Pancreas (tissue), 10 donors: ENCODE results near the gene PCTP. TPM values are rescaled to one million over a fixed set of nuclear protein-coding genes. Genes with fewer than 3 reads are reported as not detected.

ENCODE experiments used
- ATAC-seq, 4 donors: fragments of 200-7000 bp; cut with Tn5 transposase; one replicate each; pipeline versions ENCODE4 v1.8.0 to v1.9.1; 2020; ENCODE audit warnings: mild to moderate bottlenecking in 4 of 4, moderate library complexity in 4 of 4
- DNase-seq, 6 donors: peaks; one replicate each; pipeline ENCODE4 v3.0.0-alpha.2; 2020
- FAIRE-seq: peaks from 2 replicates; lab custom pipeline; 2012; peaks lifted over from hg19 to GRCh38; lab: Jason Lieb, UNC
- H3K27ac ChIP-seq, 4 donors: fragments of 200-600 bp; sonication (generic); 1 replicate in 3 of 4; 2 replicates in 1 of 4; pipeline versions ENCODE4 v1.5.0 to v1.8.0; 2020
- H3K27me3 ChIP-seq, 4 donors: fragments of 200-600 bp; one replicate each; pipeline ENCODE4 v1.8.0; 2021
- H3K36me3 ChIP-seq, 3 donors: fragments of 200-600 bp; sonication (generic) in 1 of 3; one replicate each; pipeline versions ENCODE4 v1.5.0 to v1.8.0; 2020 to 2021
- H3K4me1 ChIP-seq, 3 donors: fragments of 200-600 bp; one replicate each; pipeline ENCODE4 v1.8.0; 2021
- H3K4me3 ChIP-seq, 4 donors: fragments of 200-600 bp; sonication (generic) in 2 of 4; one replicate each; pipeline versions ENCODE4 v1.5.0 to v1.8.0; 2020 to 2021
- H3K9me3 ChIP-seq, 4 donors: fragments of 200-600 bp; one replicate each; pipeline ENCODE4 v1.8.0; 2021
- WGBS, 2 donors: extraction: QIAGEN DNeasy Blood & Tissue Kit; methylation state at CpG; one replicate each; pipeline ENCODE4 v1.1.7; 2013; 5-methylcytosine and 5-hydroxymethylcytosine counted together
- intact Hi-C, 3 donors: fragments of 100-400 bp; cut with DNase I; formaldehyde crosslinking; loops; one replicate each; pipeline versions ENCODE4 v1.11.1 to v1.14.2; 2022
- polyA plus RNA-seq, 2 donors: library from polyadenylated mRNA; stranded (reverse); fragments of 200-250 nt; gene quantifications; one replicate each; pipeline ENCODE4 v1.2.3, GENCODE V29; 2013
- total RNA-seq, 6 donors: library from RNA; stranded (reverse); fragmentation: NEBNext Ultra II Directional in 4 of 6; extraction: Animal tissue kit (Norgen Biotek cat#: 25700) in 4 of 6; gene quantifications; one replicate each; pipeline versions ENCODE4 v1.2.1 to v1.2.4, GENCODE V29; 2021 to 2023
- TF ChIP-seq, protein P1 (sequence below), 4 donors: fragments of 200-600 bp; sonication (generic) in 3 of 4; IDR thresholded peaks; one replicate each; pipeline versions ENCODE4 v1.5.0 to v1.8.0; 2021; ENCODE audit warnings: antibody characterized with exemption in 4 of 4
- donor health status: healthy with polysubstance abuse.
- donor health status: DM: no; HTN: no; CAD: no; lungs with moderate emphysema.
- donor health status: DM: no; HTN: no; CAD: no.
- donor health status: control.
- donor health status: control.
- donor health status: Bipolar disorder and iron deficiency.
- donor health status: DM: yes; HTN: yes; CAD: no.
- donor health status: DM: no; HTN: no; CAD: no.
- donor health status: DM: no; HTN: no; CAD: no.
- donor health status: DM: yes; HTN: yes; CAD: no.

The PCTP gene
- total and polyA plus RNA-seq, 8 donors = 3.9 to 9.3 (median 6.5) TPM

DNA sequence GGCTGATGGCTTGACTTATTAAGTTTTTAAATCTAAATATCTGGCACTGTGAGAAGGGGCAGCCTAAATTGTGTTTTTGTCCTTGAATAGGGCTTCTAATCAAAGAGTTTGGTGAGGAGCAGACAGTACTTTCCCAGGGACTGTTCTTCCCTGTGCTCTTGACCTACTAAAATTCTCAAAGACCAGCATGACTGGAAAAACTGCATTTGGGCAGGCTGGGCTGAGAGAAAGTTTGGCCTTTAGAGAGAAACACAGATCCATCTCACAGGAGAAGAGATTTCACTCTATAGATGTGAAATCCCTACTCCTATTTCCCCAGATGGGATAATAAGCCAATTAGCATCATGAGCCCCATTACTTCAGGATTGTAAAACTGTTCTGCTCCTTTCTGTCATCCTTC, 7.3 kb downstream of the PCTP start:
- TF ChIP-seq, protein P1, sequence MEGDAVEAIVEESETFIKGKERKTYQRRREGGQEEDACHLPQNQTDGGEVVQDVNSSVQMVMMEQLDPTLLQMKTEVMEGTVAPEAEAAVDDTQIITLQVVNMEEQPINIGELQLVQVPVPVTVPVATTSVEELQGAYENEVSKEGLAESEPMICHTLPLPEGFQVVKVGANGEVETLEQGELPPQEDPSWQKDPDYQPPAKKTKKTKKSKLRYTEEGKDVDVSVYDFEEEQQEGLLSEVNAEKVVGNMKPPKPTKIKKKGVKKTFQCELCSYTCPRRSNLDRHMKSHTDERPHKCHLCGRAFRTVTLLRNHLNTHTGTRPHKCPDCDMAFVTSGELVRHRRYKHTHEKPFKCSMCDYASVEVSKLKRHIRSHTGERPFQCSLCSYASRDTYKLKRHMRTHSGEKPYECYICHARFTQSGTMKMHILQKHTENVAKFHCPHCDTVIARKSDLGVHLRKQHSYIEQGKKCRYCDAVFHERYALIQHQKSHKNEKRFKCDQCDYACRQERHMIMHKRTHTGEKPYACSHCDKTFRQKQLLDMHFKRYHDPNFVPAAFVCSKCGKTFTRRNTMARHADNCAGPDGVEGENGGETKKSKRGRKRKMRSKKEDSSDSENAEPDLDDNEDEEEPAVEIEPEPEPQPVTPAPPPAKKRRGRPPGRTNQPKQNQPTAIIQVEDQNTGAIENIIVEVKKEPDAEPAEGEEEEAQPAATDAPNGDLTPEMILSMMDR (IDR thresholded peaks at IDR 0.05) = no peak
- Histone ChIP-seq H3K27ac (no peak overlapping the region), H3K36me3 (no peaks in the 10 kb centered on the region), H3K4me3 (no peak overlapping the region), H3K9me3 (no peaks in the 10 kb centered on the region), H3K27me3 (no peaks in the 10 kb centered on the region), H3K4me1 (no peaks in the 10 kb centered on the region)
- DNase-seq (no peak), FAIRE-seq (no peak), ATAC-seq (no peak)
- intact Hi-C loops = no loop called here

DNA sequence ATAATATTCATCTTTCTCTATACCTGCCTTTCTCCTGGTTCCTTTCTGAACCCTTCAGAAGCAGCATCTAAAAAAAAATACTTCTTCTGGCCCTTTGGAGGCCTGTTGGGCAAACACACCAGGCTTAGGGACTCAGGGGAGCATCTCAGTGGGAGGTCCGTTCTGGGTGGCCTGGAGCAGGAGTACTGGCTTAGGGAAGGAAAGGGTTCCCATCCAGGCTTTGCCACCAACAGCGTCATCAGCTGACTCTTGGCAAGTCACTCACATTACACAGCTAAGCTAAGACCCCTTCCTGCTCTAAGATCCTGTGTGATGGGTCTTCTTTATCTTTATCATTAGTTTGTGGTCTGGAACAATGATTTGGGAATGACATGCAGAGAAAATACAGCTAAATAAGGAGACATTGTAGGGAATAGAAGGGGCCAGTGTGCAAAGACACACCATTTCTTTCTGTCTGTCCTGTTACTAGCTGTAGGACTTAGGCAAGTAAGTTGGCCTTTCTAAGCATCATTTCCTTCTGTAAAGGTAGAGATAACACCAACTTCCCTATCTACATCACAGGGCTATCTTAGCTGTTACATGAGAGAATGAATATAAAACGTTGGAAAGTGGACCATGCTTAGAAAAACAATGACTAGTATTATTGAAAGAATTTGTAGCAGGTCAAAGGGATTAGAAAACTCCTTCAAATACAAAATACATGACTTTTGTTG, 9.9 kb downstream of the PCTP start:
- H3K4me1 ChIP-seq = no peaks in the 10 kb centered on the region
- no peak for DNase-seq
- no peaks in the 10 kb centered on the region for H3K9me3 ChIP-seq
- intact Hi-C loops = no loop called here
- TF ChIP-seq, protein P1 (IDR thresholded peaks at IDR 0.05) = no peak
- H3K27ac ChIP-seq = no peak overlapping the region
- FAIRE-seq = no peak
- no peaks in the 10 kb centered on the region for H3K36me3 ChIP-seq
- H3K4me3 ChIP-seq = no peak overlapping the region
- ATAC-seq = no peak
- no peaks in the 10 kb centered on the region for H3K27me3 ChIP-seq
- WGBS, 2 donors = 64 to 76% methylated on average over 3 of the region's 3 CpGs

DNA sequence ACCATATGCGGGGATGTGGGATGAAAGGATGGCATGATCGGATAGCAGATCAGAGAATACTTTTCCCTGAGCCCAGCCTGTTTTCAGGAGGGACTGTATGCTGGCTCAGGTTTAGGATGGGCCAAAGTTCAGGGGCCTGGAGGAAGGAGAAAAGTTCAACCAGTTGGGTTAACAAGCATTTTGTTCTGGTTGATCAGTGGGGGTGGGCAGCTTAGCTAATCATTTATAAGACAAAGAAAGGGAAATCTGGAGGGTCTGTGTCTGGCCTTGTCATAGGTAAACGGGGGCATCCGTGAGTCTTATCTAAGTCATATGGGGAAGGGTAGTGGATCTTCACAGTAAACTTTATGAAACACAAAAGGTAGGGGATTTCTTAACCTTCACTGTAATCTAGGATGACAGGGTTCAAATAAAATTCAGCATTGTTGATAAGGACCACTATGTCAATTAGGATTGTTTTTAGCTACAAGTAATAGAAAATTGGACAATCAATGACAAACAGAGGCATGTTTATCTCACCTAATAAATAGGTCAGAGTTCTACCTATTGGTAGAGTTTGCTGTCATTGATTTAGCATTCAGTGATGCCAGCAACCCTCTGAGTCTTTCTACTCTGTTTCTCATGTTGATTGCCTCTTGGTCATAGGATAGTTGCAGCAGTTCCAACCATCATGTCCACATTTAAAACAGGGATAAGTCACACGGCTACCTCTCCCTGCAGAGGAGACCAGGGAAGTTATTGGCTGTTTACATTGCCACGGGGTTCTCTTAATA, 11.4 kb downstream of the PCTP start:
- intact Hi-C loops = no loop called here
- no peak for FAIRE-seq
- ATAC-seq = no peak

DNA sequence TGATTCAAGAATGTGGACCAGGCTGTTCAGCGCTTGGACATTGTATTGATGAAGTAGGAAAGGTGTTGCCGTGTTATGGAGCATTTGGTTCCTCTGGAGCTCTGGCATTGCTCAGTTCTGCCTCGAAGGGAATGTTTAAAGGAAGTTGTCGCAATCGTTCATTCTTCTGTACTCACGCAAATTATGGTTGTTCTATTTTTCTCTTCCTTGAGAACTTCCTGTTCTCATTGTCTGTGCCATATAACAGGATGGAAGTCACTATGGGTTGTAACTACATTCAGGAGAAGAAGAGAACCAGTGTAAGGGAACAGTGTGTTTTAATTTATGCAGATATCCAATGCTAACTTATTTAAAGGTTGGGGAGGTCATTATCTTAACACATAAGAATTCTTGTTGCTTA, 13.0 kb downstream of the PCTP start:
- intact Hi-C loops = no loop called here
- TF ChIP-seq, protein P1 (IDR thresholded peaks at IDR 0.05) = no peak
- H3K36me3 ChIP-seq = no peaks in the 10 kb centered on the region
- no peak overlapping the region for H3K27ac ChIP-seq
- no peak for DNase-seq
- H3K27me3 ChIP-seq = no peaks in the 10 kb centered on the region
- no peak for ATAC-seq
- H3K4me1 ChIP-seq = no peaks in the 10 kb centered on the region
- 84 to 88% methylated on average over 6 of the region's 6 CpGs for WGBS, 2 donors
- H3K4me3 ChIP-seq = no peak overlapping the region
- no peak for FAIRE-seq
- no peaks in the 10 kb centered on the region for H3K9me3 ChIP-seq

More for the DNA sequence above, 11.4 kb downstream of the PCTP start:
- no peak overlapping the region for H3K27ac ChIP-seq
- no peak overlapping the region for H3K4me3 ChIP-seq
- no peak for DNase-seq
- no peaks in the 10 kb centered on the region for H3K36me3 ChIP-seq
- no peaks in the 10 kb centered on the region for H3K4me1 ChIP-seq
- H3K27me3 ChIP-seq = no peaks in the 10 kb centered on the region
- no peaks in the 10 kb centered on the region for H3K9me3 ChIP-seq
- WGBS, 2 donors = 91 to 97% methylated on average over 6 of the region's 6 CpGs
- TF ChIP-seq, protein P1 (IDR thresholded peaks at IDR 0.05) = no peak

DNA sequence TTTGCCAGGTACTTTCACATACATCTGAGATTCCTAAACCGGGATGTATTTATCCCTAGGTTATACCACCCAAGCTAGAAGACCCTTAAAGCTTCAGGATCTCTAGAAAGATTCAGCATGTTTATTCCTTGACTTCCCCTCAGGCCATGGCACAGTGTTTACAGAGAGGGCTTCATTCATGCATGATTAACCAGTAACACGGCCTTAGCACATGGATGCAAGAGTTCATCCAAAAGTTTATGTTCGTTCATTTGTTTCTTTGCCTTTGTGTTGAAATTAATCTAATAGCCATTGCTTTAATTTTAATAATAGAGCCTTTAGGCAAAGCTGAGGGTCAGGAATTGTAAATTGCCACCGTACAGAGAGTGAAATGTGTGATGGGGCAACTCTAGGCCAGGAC, 13.8 kb downstream of the PCTP start:
- TF ChIP-seq, protein P1 (IDR thresholded peaks at IDR 0.05) = no peak
- Histone ChIP-seq H3K36me3 (no peaks in the 10 kb centered on the region), H3K27me3 (no peaks in the 10 kb centered on the region), H3K27ac (no peak overlapping the region), H3K4me3 (no peak overlapping the region), H3K4me1 (no peaks in the 10 kb centered on the region), H3K9me3 (no peaks in the 10 kb centered on the region)
- no peak for ATAC-seq
- intact Hi-C loops = no loop called here
- 91 to 93% methylated on average over 4 of the region's 4 CpGs for WGBS, 2 donors
- DNase-seq = no peak
- FAIRE-seq = no peak
